OCI-LY3 (cell line): ENCODE results near the gene ACTL6A.

Experiments used
- CTCF ChIP-seq: fragments of 200-600, 300-600 bp; sonication (generic); IDR thresholded peaks from 2 replicates; pipeline ENCODE4 v1.5.1; 2014; ENCODE audit warnings: antibody characterized with exemption, low read length, low read depth
- EZH2phosphoT487 ChIP-seq: fragments of 200-600 bp; shearing (Covaris generic); IDR thresholded peaks from 2 replicates; pipeline ENCODE4 v1.6.1; 2018; ENCODE audit warnings: antibody characterized with exemption, mixed run types, low read depth

GRCh38 chr3:179513862-179514261 lies 48.9 kb upstream of the ACTL6A start:
- TF ChIP-seq CTCF (no peak), EZH2phosphoT487 (no peak)
